ENCODE results near the gene TFDP1.

Gene TFDP1

GRCh38 chr13:113653264-113654174, 69.0 kb downstream of the TFDP1 start:
- no peak for DNase-seq

GRCh38 chr13:113654175-113654560, 69.6 kb downstream of the TFDP1 start:
- DNase-seq, result no peak

GRCh38 chr13:113654591-113655345, 70.2 kb downstream of the TFDP1 start:
- DNase-seq, result no peak

GRCh38 chr13:113655346-113656002, 70.9 kb downstream of the TFDP1 start:
- no peak for DNase-seq

GRCh38 chr13:113656003-113656588, 71.5 kb downstream of the TFDP1 start:
- DNase-seq, result no peak

- DNase-seq, result no peak
Observed at GRCh38 chr13:113656831-113657671, 72.5 kb downstream of the TFDP1 start.

GRCh38 chr13:113657851-113658741, 73.5 kb downstream of the TFDP1 start, which contains the start of gene ATP4B:
ATP4B (minus strand) TSS chr13:113658198; CDS start chr13:113658144, 54 bp downstream.
- DNase-seq, result no peak

GRCh38 chr13:113658836-113659235, 74.3 kb downstream of the TFDP1 start:
- no peak for DNase-seq

GRCh38 chr13:113659337-113659736, 74.8 kb downstream of the TFDP1 start:
- no peak for DNase-seq

GRCh38 chr13:113660066-113660465, 75.5 kb downstream of the TFDP1 start:
- no peak for DNase-seq

GRCh38 chr13:113661509-113661908, 77.0 kb downstream of the TFDP1 start:
- DNase-seq, result no peak

- DNase-seq, result no peak
Observed at GRCh38 chr13:113663934-113664333, 79.4 kb downstream of the TFDP1 start.

GRCh38 chr13:113664751-113665596, 80.4 kb downstream of the TFDP1 start:
- DNase-seq, result no peak

- no peak for DNase-seq
Observed at GRCh38 chr13:113665597-113666328, 81.2 kb downstream of the TFDP1 start.

- no peak for DNase-seq
Observed at GRCh38 chr13:113666329-113666670, 81.7 kb downstream of the TFDP1 start.

GRCh38 chr13:113666951-113667701, 82.6 kb downstream of the TFDP1 start, which contains the start of gene GRK1:
GRK1 (plus strand) TSS chr13:113667219; CDS start chr13:113667387, 168 bp downstream.
- DNase-seq, result no peak

GRCh38 chr13:113667771-113668490, 83.4 kb downstream of the TFDP1 start:
- DNase-seq, result no peak

- DNase-seq, result no peak
Observed at GRCh38 chr13:113668491-113668971, 84.0 kb downstream of the TFDP1 start.

Measured in activated CD4-positive, alpha-beta T cell treated with anti-CD3 and anti-CD28 coated beads, Interleukin-2, amount 50 U/mL, for 4 hours (primary cell).